Prostate gland (tissue), 2 donors: ENCODE data around the gene LRCH1. TPM values are rescaled to one million over a fixed set of nuclear protein-coding genes. Genes with fewer than 3 reads are reported as not detected.

Experiments
- DNase-seq: peaks from one replicate; pipeline ENCODE4 v3.0.0-alpha.2; 2019; ENCODE audit warnings: low spot score
- H3K27ac ChIP-seq, 2 donors: fragments of 200-600 bp; sonication (generic); 2 replicates each; pipeline ENCODE4 v1.5.1; 2017 to 2019
- H3K27me3 ChIP-seq: fragments of 200-600 bp; sonication (generic); replicated peaks from 2 replicates; pipeline ENCODE4 v1.5.1; 2019; ENCODE audit not compliant: insufficient read depth
- H3K36me3 ChIP-seq, 2 donors: fragments of 200-600 bp; sonication (generic); 1 replicate in 1 of 2; 2 replicates in 1 of 2; pipeline versions ENCODE4 v1.5.1 to v1.8.1; 2017 to 2019
- H3K4me1 ChIP-seq: fragments of 200-600 bp; sonication (generic); replicated peaks from 2 replicates; pipeline ENCODE4 v1.5.1; 2019
- H3K4me3 ChIP-seq, 2 donors: fragments of 200-600 bp; sonication (generic); 2 replicates each; pipeline ENCODE4 v1.5.1; 2017 to 2019
- H3K9me3 ChIP-seq: fragments of 200-600 bp; sonication (generic); 2 replicates; pipeline ENCODE4 v1.5.1; 2017
- CTCF ChIP-seq, 4 experiments: fragments of 200-600 bp in 2 of 4; fragments of 450-650 bp in 2 of 4; sonication (generic) in 2 of 4; IDR thresholded peaks; 1 replicate in 3 of 4; 2 replicates in 1 of 4; pipeline ENCODE4 v1.5.1; 2016 to 2019; ENCODE audit warnings: antibody characterized with exemption in 4 of 4, mild to moderate bottlenecking in 2 of 4, moderate library complexity in 2 of 4
- POLR2A ChIP-seq: fragments of 450-650 bp; IDR thresholded peaks from one replicate; pipeline ENCODE4 v1.6.1; 2016; ENCODE audit warnings: antibody characterized with exemption, mild to moderate bottlenecking
- POLR2AphosphoS5 ChIP-seq: sonication (generic); formaldehyde crosslinking; IDR thresholded peaks from one replicate; pipeline ENCODE4 v1.6.1; 2017; ENCODE audit warnings: antibody characterized with exemption
- WGBS: methylation state at CpG from one replicate; pipeline ENCODE4 v1.1.5; 2018; 5-methylcytosine and 5-hydroxymethylcytosine counted together
- intact Hi-C: fragments of 100-400 bp; cut with DNase I; formaldehyde crosslinking; loops from one replicate; pipeline ENCODE4 v1.14.2; 2022
- total RNA-seq, 2 donors: library from RNA; depleted of rRNA; stranded (reverse); fragments of >200 nt; gene quantifications; one replicate each; pipeline ENCODE4 v1.1.0, GENCODE V29; 2016

Gene LRCH1
- total RNA-seq, 2 donors from 2014 or later, result 14.8 to 17.2 TPM

- Histone ChIP-seq H3K36me3 (no peaks in the 10 kb centered on the region), H3K27me3 (no peaks in the 10 kb centered on the region), H3K4me3 (no peak overlapping the region), H3K4me1 (no peaks in the 10 kb centered on the region), H3K27ac (no peak overlapping the region), H3K9me3 (no peaks in the 10 kb centered on the region)
- WGBS, result 45% methylated on average over 4 of the region's 4 CpGs
- DNase-seq, result no peak
- TF ChIP-seq POLR2A, result no peak
- no peak for TF ChIP-seq POLR2AphosphoS5
- no peak for TF ChIP-seq CTCF (IDR thresholded peaks at IDR 0.05)
- intact Hi-C loops, result no loop called here
Observed at GRCh38 chr13:46530084-46530935, 22.7 kb upstream of the LRCH1 start.

- Histone ChIP-seq H3K4me3 (no peak overlapping the region), H3K27ac (no peak overlapping the region), H3K9me3 (no peaks in the 10 kb centered on the region), H3K36me3 (no peaks in the 10 kb centered on the region), H3K27me3 (no peaks in the 10 kb centered on the region), H3K4me1 (no peaks in the 10 kb centered on the region)
- 64% methylated on average over 3 of the region's 3 CpGs for WGBS
- intact Hi-C loops, result no loop called here
- TF ChIP-seq POLR2AphosphoS5, result no peak
- TF ChIP-seq POLR2A, result no peak
- TF ChIP-seq CTCF (IDR thresholded peaks at IDR 0.05), result no peak
- DNase-seq, result no peak
Observed at GRCh38 chr13:46531953-46532352, 21.0 kb upstream of the LRCH1 start.

GRCh38 chr13:46535002-46535401 is 18.0 kb upstream of the LRCH1 start:
- H3K4me3 ChIP-seq, result no peak overlapping the region
- H3K36me3 ChIP-seq, result no peaks in the 10 kb centered on the region
- no peaks in the 10 kb centered on the region for H3K27me3 ChIP-seq
- intact Hi-C loops, result no loop called here
- no peaks in the 10 kb centered on the region for H3K4me1 ChIP-seq
- DNase-seq, result no peak
- WGBS, result 91% methylated on average over 4 of the region's 4 CpGs
- H3K27ac ChIP-seq, result no peak overlapping the region
- TF ChIP-seq POLR2A (no peak), POLR2AphosphoS5 (no peak), CTCF (IDR thresholded peaks at IDR 0.05) (no peak)
- H3K9me3 ChIP-seq, result no peaks in the 10 kb centered on the region

GRCh38 chr13:46535825-46536224 is 17.1 kb upstream of the LRCH1 start:
- no peak overlapping the region for H3K27ac ChIP-seq
- H3K4me3 ChIP-seq, result no peak overlapping the region
- DNase-seq, result no peak
- no peaks in the 10 kb centered on the region for H3K9me3 ChIP-seq
- H3K36me3 ChIP-seq, result no peaks in the 10 kb centered on the region
- intact Hi-C loops, result no loop called here
- WGBS, result 95% methylated on average over 1 of the region's 1 CpG
- TF ChIP-seq POLR2A (no peak), POLR2AphosphoS5 (no peak), CTCF (IDR thresholded peaks at IDR 0.05) (no peak)
- H3K4me1 ChIP-seq, result no peaks in the 10 kb centered on the region
- no peaks in the 10 kb centered on the region for H3K27me3 ChIP-seq

- intact Hi-C loops, result no loop called here
- H3K36me3 ChIP-seq, result no peaks in the 10 kb centered on the region
- WGBS, result 100% methylated on average over 2 of the region's 2 CpGs
- no peaks in the 10 kb centered on the region for H3K4me1 ChIP-seq
- H3K27ac ChIP-seq, result no peak overlapping the region
- no peak for DNase-seq
- no peaks in the 10 kb centered on the region for H3K27me3 ChIP-seq
- no peaks in the 10 kb centered on the region for H3K9me3 ChIP-seq
- no peak overlapping the region for H3K4me3 ChIP-seq
- TF ChIP-seq CTCF (IDR thresholded peaks at IDR 0.05) (no peak), POLR2A (no peak), POLR2AphosphoS5 (no peak)
Observed at GRCh38 chr13:46536341-46536740, 16.6 kb upstream of the LRCH1 start.
